Mesenchymal stem cell (in vitro differentiated cells and primary cell): ENCODE results near the gene LURAP1L.

Experiments used
- DNase-seq: peaks from one replicate; pipeline ENCODE4 v3.0.0-alpha.2; 2013
- H2AFZ ChIP-seq: one replicate; pipeline ENCODE4 v1.6.1; 2013; ENCODE audit warnings: low read depth, mild to moderate bottlenecking, control low read depth, inconsistent platforms, low read length, moderate library complexity
- H2AK5ac ChIP-seq: 2 replicates; pipeline ENCODE4 v1.6.1; 2013; ENCODE audit warnings: low read length, moderate library complexity, mild to moderate bottlenecking, inconsistent platforms; ENCODE audit not compliant: severe bottlenecking
- H2BK120ac ChIP-seq: one replicate; pipeline ENCODE4 v1.6.1; 2013; ENCODE audit warnings: low read depth, mild to moderate bottlenecking, inconsistent platforms, low read length, moderate library complexity
- H2BK12ac ChIP-seq, 2 experiments: one replicate each; pipeline ENCODE4 v1.6.1; 2013; ENCODE audit warnings: inconsistent platforms in 2 of 2, low read length in 2 of 2, mild to moderate bottlenecking in 2 of 2, moderate library complexity in 2 of 2, control low read depth in 1 of 2
- H2BK15ac ChIP-seq: one replicate; pipeline ENCODE4 v1.6.1; 2013; ENCODE audit warnings: mild to moderate bottlenecking, low read depth, inconsistent platforms; ENCODE audit not compliant: poor library complexity, severe bottlenecking
- H2BK5ac ChIP-seq: 2 replicates; pipeline ENCODE4 v1.6.1; 2013; ENCODE audit warnings: low read depth, mild to moderate bottlenecking, low read length, control low read depth, inconsistent platforms; ENCODE audit not compliant: poor library complexity, severe bottlenecking
- H3K14ac ChIP-seq, 2 experiments: one replicate each; pipeline ENCODE4 v1.6.1; 2013; ENCODE audit warnings: inconsistent platforms in 2 of 2, low read length in 2 of 2, control low read depth in 1 of 2, mild to moderate bottlenecking in 1 of 2, moderate library complexity in 1 of 2
- H3K18ac ChIP-seq, 2 experiments: one replicate each; pipeline ENCODE4 v1.6.1; 2013; ENCODE audit warnings: inconsistent platforms in 2 of 2, low read length in 2 of 2, control low read depth in 1 of 2, low read depth in 1 of 2, mild to moderate bottlenecking in 1 of 2
- H3K23ac ChIP-seq, 2 experiments: one replicate each; pipeline ENCODE4 v1.6.1; 2013; ENCODE audit warnings: inconsistent platforms in 2 of 2, low read length in 2 of 2, mild to moderate bottlenecking in 2 of 2, moderate library complexity in 2 of 2, control low read depth in 1 of 2
- H3K27ac ChIP-seq: 2 replicates; pipeline ENCODE4 v1.5.1; 2013; ENCODE audit warnings: mild to moderate bottlenecking, moderate library complexity, low read length, control low read depth, inconsistent platforms; ENCODE audit not compliant: poor library complexity, severe bottlenecking
- H3K27me3 ChIP-seq, 2 experiments: 2 replicates each; pipeline versions ENCODE4 v1.6.1 to v1.7.0; 2013; ENCODE audit warnings: low read length in 2 of 2, mild to moderate bottlenecking in 2 of 2, moderate library complexity in 2 of 2, control low read depth in 1 of 2, inconsistent platforms in 1 of 2; ENCODE audit not compliant: control insufficient read depth in 1 of 2, insufficient read depth in 1 of 2
- H3K36me3 ChIP-seq, 2 experiments: 2 replicates each; pipeline versions ENCODE4 v1.6.1 to v1.7.0; 2013; ENCODE audit warnings: low read length in 2 of 2, control low read depth in 1 of 2, inconsistent platforms in 1 of 2, low read depth in 1 of 2, mild to moderate bottlenecking in 1 of 2; ENCODE audit not compliant: insufficient read depth in 2 of 2, control insufficient read depth in 1 of 2
- H3K4ac ChIP-seq, 2 experiments: one replicate each; pipeline ENCODE4 v1.6.1; 2013; ENCODE audit warnings: inconsistent platforms in 2 of 2, low read length in 2 of 2, mild to moderate bottlenecking in 2 of 2, moderate library complexity in 2 of 2, control low read depth in 1 of 2, low read depth in 1 of 2
- H3K4me1 ChIP-seq: 2 replicates; pipeline ENCODE4 v1.6.1; 2013; ENCODE audit warnings: low read depth, low read length, control low read depth; ENCODE audit not compliant: control insufficient read depth, insufficient read depth
- H3K4me2 ChIP-seq: 2 replicates; pipeline ENCODE4 v1.6.1; 2013; ENCODE audit warnings: low read length, mild to moderate bottlenecking, inconsistent platforms; ENCODE audit not compliant: poor library complexity, severe bottlenecking
- H3K4me3 ChIP-seq, 2 experiments: 2 replicates each; pipeline versions ENCODE4 v1.5.1 to v1.7.0; 2013; ENCODE audit warnings: low read length in 2 of 2, mild to moderate bottlenecking in 2 of 2, control low read depth in 1 of 2, low read depth in 1 of 2; ENCODE audit not compliant: insufficient read depth in 1 of 2
- H3K79me1 ChIP-seq: replicated peaks from 2 replicates; pipeline ENCODE4 v1.6.1; 2013; ENCODE audit warnings: mild to moderate bottlenecking, control low read depth, low read length, inconsistent platforms; ENCODE audit not compliant: poor library complexity, severe bottlenecking
- H3K9ac ChIP-seq: 2 replicates; pipeline ENCODE4 v1.7.0; 2013; ENCODE audit warnings: mild to moderate bottlenecking, low read length, moderate library complexity
- H3K9me3 ChIP-seq: 2 replicates; pipeline ENCODE4 v1.7.0; 2013; ENCODE audit warnings: mild to moderate bottlenecking, low read length; ENCODE audit not compliant: control insufficient read depth
- H4K8ac ChIP-seq: one replicate; pipeline ENCODE4 v1.6.1; 2013; ENCODE audit warnings: inconsistent platforms, mild to moderate bottlenecking, low read length, moderate library complexity
- H4K91ac ChIP-seq: one replicate; pipeline ENCODE4 v1.6.1; 2013; ENCODE audit warnings: mild to moderate bottlenecking, low read length, inconsistent platforms
- WGBS: methylation state at CpG from one replicate; pipeline ENCODE4 v1.1.7; 2013; ENCODE audit warnings: mixed read lengths; 5-methylcytosine and 5-hydroxymethylcytosine counted together

LURAP1L gene

GRCh38 chr9:12817702-12818101 is 42.9 kb downstream of the LURAP1L start:
- Histone ChIP-seq H3K27ac (no peak overlapping the region), H3K18ac (peak overlapping the region in 1 of 2 experiments; percentile 98), H3K4me3 (peak overlapping the region in 1 of 2 experiments; percentile 49), H3K27me3 (no peaks in the 10 kb centered on the region), H3K9me3 (no peaks in the 10 kb centered on the region), H4K8ac (no peak overlapping the region), H2BK12ac (peak overlapping the region in 1 of 2 experiments; percentile 95), H3K36me3 (peaks cover 0 to 18% of the 10 kb centered on the region in 2 experiments), H3K14ac (peak overlapping the region in 1 of 2 experiments; percentile 77), H3K79me1 (peaks cover 7% of the 10 kb centered on the region), H3K4me1 (peaks cover 2% of the 10 kb centered on the region), H2AK5ac (no peak overlapping the region), H2BK15ac (no peak overlapping the region), H4K91ac (peak overlapping the region; percentile 16), H2BK120ac (no peak overlapping the region), H3K4ac (peak overlapping the region in 1 of 2 experiments; percentile 60), H3K9ac (peak overlapping the region; percentile 84), H2BK5ac (no peak overlapping the region), H3K4me2 (peak overlapping the region; percentile 30), H2AFZ (no peak overlapping the region), H3K23ac (no peak overlapping the region)
- WGBS: 67% methylated on average over 7 of the region's 9 CpGs
- peak; percentile 79 for DNase-seq

GRCh38 chr9:12818431-12819000 is 43.7 kb downstream of the LURAP1L start:
- H3K79me1 ChIP-seq: peaks cover 7% of the 10 kb centered on the region
- H2AK5ac ChIP-seq: peak overlapping the region; percentile 78
- H3K4me1 ChIP-seq: peaks cover 2% of the 10 kb centered on the region
- no peak overlapping the region for H2BK5ac ChIP-seq
- peak overlapping the region; percentile 14 to 24 for H3K18ac ChIP-seq
- no peak overlapping the region for H3K4me2 ChIP-seq
- H2BK120ac ChIP-seq: no peak overlapping the region
- no peak overlapping the region for H3K23ac ChIP-seq
- peak; percentile 63 for DNase-seq
- WGBS: 59% methylated on average over 3 of the region's 3 CpGs
- peak overlapping the region in 1 of 2 experiments; percentile 1 for H3K4ac ChIP-seq
- no peak overlapping the region for H3K14ac ChIP-seq
- H4K91ac ChIP-seq: no peak overlapping the region
- peak overlapping the region; percentile 84 for H3K9ac ChIP-seq
- peak overlapping the region in 1 of 2 experiments; percentile 71 for H2BK12ac ChIP-seq
- H3K36me3 ChIP-seq: peaks cover 0 to 26% of the 10 kb centered on the region in 2 experiments
- H3K9me3 ChIP-seq: no peaks in the 10 kb centered on the region
- H4K8ac ChIP-seq: no peak overlapping the region
- no peaks in the 10 kb centered on the region for H3K27me3 ChIP-seq
- H3K4me3 ChIP-seq: peak overlapping the region in 1 of 2 experiments; percentile 5
- H3K27ac ChIP-seq: peak overlapping the region; percentile 1
- H2AFZ ChIP-seq: no peak overlapping the region
- H2BK15ac ChIP-seq: no peak overlapping the region

- Histone ChIP-seq H3K14ac (no peak overlapping the region), H2BK120ac (no peak overlapping the region), H2AK5ac (no peak overlapping the region), H3K4me3 (no peak overlapping the region), H2BK15ac (no peak overlapping the region), H3K9ac (peak overlapping the region; percentile 84), H3K27me3 (no peaks in the 10 kb centered on the region), H2BK5ac (no peak overlapping the region), H3K4me1 (peaks cover 2% of the 10 kb centered on the region), H3K23ac (no peak overlapping the region), H3K27ac (no peak overlapping the region), H3K36me3 (peaks cover 0 to 27% of the 10 kb centered on the region in 2 experiments), H2BK12ac (no peak overlapping the region), H3K4ac (peak overlapping the region in 1 of 2 experiments; percentile 59), H4K8ac (peak overlapping the region; percentile 3), H3K9me3 (no peaks in the 10 kb centered on the region), H2AFZ (no peak overlapping the region), H3K18ac (no peak overlapping the region), H3K79me1 (peaks cover 7% of the 10 kb centered on the region), H4K91ac (no peak overlapping the region), H3K4me2 (no peak overlapping the region)
- no peak for DNase-seq
- 90% methylated on average over 9 of the region's 9 CpGs for WGBS
Observed at GRCh38 chr9:12819436-12820185, 44.8 kb downstream of the LURAP1L start.

- DNase-seq: no peak
- no peak overlapping the region for H3K23ac ChIP-seq
- H2BK15ac ChIP-seq: no peak overlapping the region
- WGBS: 88% methylated on average over 1 of the region's 2 CpGs
- H2AK5ac ChIP-seq: no peak overlapping the region
- peaks cover 0 to 38% of the 10 kb centered on the region in 2 experiments for H3K36me3 ChIP-seq
- no peaks in the 10 kb centered on the region for H3K27me3 ChIP-seq
- H2AFZ ChIP-seq: no peak overlapping the region
- no peak overlapping the region for H3K18ac ChIP-seq
- no peak overlapping the region for H3K4me2 ChIP-seq
- H3K4me3 ChIP-seq: no peak overlapping the region
- no peak overlapping the region for H2BK5ac ChIP-seq
- no peak overlapping the region for H4K91ac ChIP-seq
- no peak overlapping the region for H3K14ac ChIP-seq
- H3K4me1 ChIP-seq: peaks cover 2% of the 10 kb centered on the region
- H3K27ac ChIP-seq: no peak overlapping the region
- no peak overlapping the region for H4K8ac ChIP-seq
- no peak overlapping the region for H2BK120ac ChIP-seq
- H3K4ac ChIP-seq: no peak overlapping the region
- no peak overlapping the region for H2BK12ac ChIP-seq
- H3K79me1 ChIP-seq: peaks cover 7% of the 10 kb centered on the region
- peak overlapping the region; percentile 3 for H3K9ac ChIP-seq
- no peaks in the 10 kb centered on the region for H3K9me3 ChIP-seq
Observed at GRCh38 chr9:12822111-12822510, 47.3 kb downstream of the LURAP1L start.
